Body of pancreas (tissue), 4 donors: ENCODE data around the gene CCDC27.

Source experiments
- POLR2A ChIP-seq, 3 donors: fragments of 450-650 bp; IDR thresholded peaks; one replicate each; pipeline ENCODE4 v1.6.1; 2016; ENCODE audit warnings: antibody characterized with exemption in 3 of 3, mild to moderate bottlenecking in 2 of 3
- TF ChIP-seq, protein P1 (sequence below), 7 experiments: fragments of 450-650 bp in 4 of 7; fragments of 200-600 bp in 3 of 7; sonication (generic) in 3 of 7; IDR thresholded peaks; one replicate each; pipeline ENCODE4 v1.5.1; 2016 to 2019; ENCODE audit warnings: antibody characterized with exemption in 7 of 7

DNA sequence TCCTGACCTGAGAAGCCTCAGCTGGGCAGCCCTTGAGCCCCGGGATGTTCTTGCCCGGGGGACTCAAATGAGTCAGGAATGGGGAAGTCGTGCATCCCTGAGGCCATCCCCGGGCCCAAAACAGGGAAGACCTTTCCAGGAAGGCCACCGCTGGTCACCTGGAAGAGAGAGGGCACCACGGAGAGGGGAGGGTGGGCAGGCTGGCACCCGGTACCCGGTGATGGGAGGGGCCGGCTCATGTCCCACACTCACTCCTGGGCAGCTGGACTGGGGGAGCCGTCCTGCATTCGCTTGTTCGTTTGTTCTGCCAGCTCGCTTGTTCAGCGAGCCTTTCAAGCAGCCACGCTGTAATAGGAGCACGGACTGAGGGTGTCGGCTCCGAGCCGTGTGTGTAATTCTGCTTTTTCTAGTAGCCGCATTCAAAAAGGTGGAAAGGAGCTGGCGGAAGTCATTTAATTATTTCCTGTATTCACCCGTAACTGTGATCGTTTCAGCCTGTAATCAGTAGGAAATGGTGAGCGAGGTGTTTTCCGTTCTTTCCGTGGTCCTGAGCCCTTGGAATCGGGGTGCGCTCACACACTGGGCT, 48.4 kb upstream of the CCDC27 start:
- TF ChIP-seq, protein P1, sequence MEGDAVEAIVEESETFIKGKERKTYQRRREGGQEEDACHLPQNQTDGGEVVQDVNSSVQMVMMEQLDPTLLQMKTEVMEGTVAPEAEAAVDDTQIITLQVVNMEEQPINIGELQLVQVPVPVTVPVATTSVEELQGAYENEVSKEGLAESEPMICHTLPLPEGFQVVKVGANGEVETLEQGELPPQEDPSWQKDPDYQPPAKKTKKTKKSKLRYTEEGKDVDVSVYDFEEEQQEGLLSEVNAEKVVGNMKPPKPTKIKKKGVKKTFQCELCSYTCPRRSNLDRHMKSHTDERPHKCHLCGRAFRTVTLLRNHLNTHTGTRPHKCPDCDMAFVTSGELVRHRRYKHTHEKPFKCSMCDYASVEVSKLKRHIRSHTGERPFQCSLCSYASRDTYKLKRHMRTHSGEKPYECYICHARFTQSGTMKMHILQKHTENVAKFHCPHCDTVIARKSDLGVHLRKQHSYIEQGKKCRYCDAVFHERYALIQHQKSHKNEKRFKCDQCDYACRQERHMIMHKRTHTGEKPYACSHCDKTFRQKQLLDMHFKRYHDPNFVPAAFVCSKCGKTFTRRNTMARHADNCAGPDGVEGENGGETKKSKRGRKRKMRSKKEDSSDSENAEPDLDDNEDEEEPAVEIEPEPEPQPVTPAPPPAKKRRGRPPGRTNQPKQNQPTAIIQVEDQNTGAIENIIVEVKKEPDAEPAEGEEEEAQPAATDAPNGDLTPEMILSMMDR (IDR thresholded peaks at IDR 0.05) = no peak
- no peak for TF ChIP-seq POLR2A (IDR thresholded peaks at IDR 0.05)
